Ectodermal cell (in vitro differentiated cells): Measurements from ENCODE around the gene EGFR.

Experiments used
- H3K27ac ChIP-seq: 2 replicates; pipeline ENCODE4 v1.7.0; 2013; ENCODE audit warnings: mild to moderate bottlenecking, low read depth, low read length; ENCODE audit not compliant: insufficient read depth, poor library complexity, severe bottlenecking
- H3K27me3 ChIP-seq: 2 replicates; pipeline ENCODE4 v1.7.0; 2013; ENCODE audit warnings: mild to moderate bottlenecking, low read length; ENCODE audit not compliant: insufficient read depth, control insufficient read depth, poor library complexity, severe bottlenecking
- H3K36me3 ChIP-seq: one replicate; pipeline ENCODE4 v1.7.0; 2013; ENCODE audit warnings: low read length; ENCODE audit not compliant: control insufficient read depth, insufficient read depth
- H3K4me1 ChIP-seq: one replicate; pipeline ENCODE4 v1.7.0; 2013; ENCODE audit warnings: low read length; ENCODE audit not compliant: control insufficient read depth, insufficient read depth
- H3K4me3 ChIP-seq: 2 replicates; pipeline ENCODE4 v1.7.0; 2013; ENCODE audit warnings: low read depth, low read length, control low read depth; ENCODE audit not compliant: insufficient read depth
- H3K9me3 ChIP-seq: 2 replicates; pipeline ENCODE4 v1.7.0; 2013; ENCODE audit warnings: mild to moderate bottlenecking, low read length, moderate library complexity; ENCODE audit not compliant: control insufficient read depth
- WGBS, 2 experiments: methylation state at CpG; one replicate each; pipeline ENCODE4 v1.1.7; 2013; ENCODE audit warnings: missing lambda C conversion rate in 2 of 2; 5-methylcytosine and 5-hydroxymethylcytosine counted together

Gene EGFR

DNA sequence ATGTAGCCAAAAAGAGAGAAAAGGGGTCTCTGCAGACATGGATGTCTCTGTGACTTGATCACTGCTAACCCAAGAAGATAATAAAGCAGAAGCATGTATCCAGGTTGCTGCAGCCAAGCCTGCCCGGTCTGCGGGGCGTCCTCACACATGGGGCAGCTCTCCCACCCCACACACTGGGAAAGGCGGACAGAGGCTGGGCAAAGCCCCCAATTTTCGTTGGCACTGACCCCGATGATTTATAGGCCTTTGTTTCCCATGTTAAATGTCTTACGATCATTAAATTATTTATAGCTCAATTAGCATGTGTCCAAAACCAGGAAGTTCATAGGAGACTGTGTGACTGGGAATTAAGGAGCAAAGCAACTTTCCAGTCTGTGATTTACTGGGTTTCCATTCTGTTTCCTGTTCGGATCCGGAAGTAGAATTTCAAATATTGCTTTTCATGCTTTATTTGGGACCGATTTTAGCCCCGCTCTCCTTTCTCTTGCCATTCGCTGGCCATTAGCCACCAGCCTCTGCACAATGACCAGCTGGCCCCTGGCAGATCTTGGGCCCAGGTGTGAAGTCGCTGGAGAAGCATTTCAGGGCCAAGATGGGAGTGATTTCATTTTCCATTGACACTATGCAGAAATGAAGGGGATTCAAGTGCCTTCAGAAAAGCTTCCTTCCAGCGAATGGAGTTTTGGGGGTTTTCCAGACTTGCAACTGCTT, 91.6 kb downstream of the EGFR start:
- no peaks in the 10 kb centered on the region for H3K9me3 ChIP-seq
- no peaks in the 10 kb centered on the region for H3K27me3 ChIP-seq
- 94 to 95% methylated on average over 14 of the region's 14 CpGs for WGBS, 2 experiments
- H3K4me1 ChIP-seq = peaks cover 10% of the 10 kb centered on the region
- no peak overlapping the region for H3K4me3 ChIP-seq
- no peak overlapping the region for H3K27ac ChIP-seq
- H3K36me3 ChIP-seq = no peaks in the 10 kb centered on the region

DNA sequence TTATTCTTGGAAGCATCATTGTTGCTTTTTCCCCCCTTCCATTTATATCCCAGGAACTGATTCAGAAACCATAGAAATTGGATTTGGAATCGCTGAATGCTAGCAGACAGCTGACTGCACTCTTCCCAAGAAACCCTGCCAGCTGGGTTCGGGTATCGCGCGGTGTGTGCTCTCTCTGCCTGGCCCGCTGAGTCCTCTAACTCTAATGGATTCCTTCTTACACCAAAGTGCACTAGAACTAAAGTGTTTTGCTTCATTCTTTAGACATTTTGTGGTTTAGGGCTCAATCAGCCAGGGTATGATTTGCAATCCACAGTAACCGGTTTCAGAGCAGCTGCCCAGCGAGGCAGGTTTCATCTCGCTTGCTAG, 92.2 kb downstream of the EGFR start:
- Histone ChIP-seq H3K27me3 (no peaks in the 10 kb centered on the region), H3K4me1 (peaks cover 10% of the 10 kb centered on the region), H3K4me3 (no peak overlapping the region), H3K9me3 (no peaks in the 10 kb centered on the region), H3K36me3 (no peaks in the 10 kb centered on the region), H3K27ac (no peak overlapping the region)
- WGBS, 2 experiments = 92 to 93% methylated on average over 9 of the region's 9 CpGs

DNA sequence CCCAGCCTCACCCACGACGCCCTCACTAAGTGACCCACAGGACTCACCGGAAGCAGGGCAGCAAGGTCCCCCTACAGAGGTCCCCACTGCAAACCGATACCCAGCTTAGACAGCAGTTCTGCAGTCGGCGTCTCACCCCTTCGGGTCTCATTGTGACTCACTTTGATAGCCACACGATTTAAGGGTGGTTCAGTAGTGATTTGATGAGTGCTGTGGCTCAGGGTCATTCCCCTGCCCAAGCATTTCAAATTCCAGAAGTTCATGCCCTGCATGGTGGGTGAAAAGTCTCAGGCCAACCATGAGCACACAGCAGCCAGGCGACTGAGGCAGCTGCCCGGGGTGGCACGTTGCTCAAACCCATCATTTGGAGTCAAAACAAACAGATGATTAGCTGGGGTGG, 93.2 kb downstream of the EGFR start:
- no peak overlapping the region for H3K27ac ChIP-seq
- H3K9me3 ChIP-seq = no peaks in the 10 kb centered on the region
- H3K4me1 ChIP-seq = peaks cover 10% of the 10 kb centered on the region
- 94 to 95% methylated on average over 11 of the region's 11 CpGs for WGBS, 2 experiments
- H3K27me3 ChIP-seq = no peaks in the 10 kb centered on the region
- H3K4me3 ChIP-seq = no peak overlapping the region
- H3K36me3 ChIP-seq = no peaks in the 10 kb centered on the region

DNA sequence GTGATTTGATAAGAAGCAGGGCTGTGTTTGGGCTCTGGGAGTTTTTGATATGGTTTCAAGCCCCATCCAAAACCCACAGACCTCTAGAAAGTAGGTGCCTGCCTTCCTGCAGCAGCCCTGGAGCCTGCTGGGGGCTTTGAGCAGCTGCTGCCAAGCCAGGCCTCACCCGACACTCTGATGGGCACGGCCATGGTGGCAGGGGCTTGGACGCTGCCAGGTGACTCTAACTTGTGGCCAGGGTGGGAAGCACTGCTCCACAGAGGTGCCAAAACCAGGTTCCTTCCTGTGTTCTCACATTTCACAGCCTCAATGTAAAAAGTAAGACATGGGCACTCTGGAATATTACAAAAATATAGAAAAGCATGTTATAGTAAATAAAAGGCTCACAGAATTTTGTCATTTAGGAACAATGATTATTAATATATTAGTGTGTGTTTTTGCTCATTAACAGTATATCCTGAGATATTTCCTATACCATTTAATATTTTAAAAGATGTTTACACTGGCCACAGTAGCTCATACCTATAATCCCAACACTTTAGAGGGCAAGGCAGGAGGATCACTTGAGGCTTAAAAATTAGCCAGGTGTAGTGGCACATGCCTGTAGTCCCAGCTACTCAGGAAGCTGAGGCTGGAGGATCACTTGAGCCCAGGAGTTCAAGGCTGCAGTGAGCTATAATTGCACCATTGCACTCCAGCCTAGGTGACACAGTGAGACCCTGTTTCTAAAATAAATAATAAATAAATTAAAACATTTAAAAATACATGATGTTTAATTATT, 95.1 kb downstream of the EGFR start:
- Histone ChIP-seq H3K4me1 (peaks cover 10% of the 10 kb centered on the region), H3K27ac (no peak overlapping the region), H3K27me3 (no peaks in the 10 kb centered on the region), H3K4me3 (no peak overlapping the region), H3K9me3 (no peaks in the 10 kb centered on the region), H3K36me3 (no peaks in the 10 kb centered on the region)
- WGBS, 2 experiments = 90 to 95% methylated on average over 3 of the region's 3 CpGs

DNA sequence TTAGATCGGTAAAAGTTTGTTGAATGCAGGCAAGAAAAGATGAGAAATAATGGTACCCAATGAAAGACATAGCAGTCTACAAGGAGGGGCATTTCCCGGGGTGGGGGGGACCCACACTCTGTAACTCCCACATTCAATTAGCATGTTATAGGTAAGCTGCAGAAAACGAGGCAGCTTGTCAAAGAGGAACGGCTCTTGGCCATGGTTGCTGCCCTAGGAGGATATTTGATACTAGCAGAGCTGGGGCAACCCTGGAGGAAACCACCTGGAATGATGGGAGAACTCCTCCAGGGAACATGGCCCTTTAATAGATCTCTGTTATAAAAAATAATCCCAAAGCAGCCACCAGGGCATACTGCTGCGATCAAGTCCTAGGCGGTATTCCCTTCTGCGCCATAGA, 98.5 kb downstream of the EGFR start:
- H3K4me3 ChIP-seq = no peak overlapping the region
- H3K36me3 ChIP-seq = no peaks in the 10 kb centered on the region
- 90 to 98% methylated on average over 7 of the region's 7 CpGs for WGBS, 2 experiments
- H3K27me3 ChIP-seq = no peaks in the 10 kb centered on the region
- no peaks in the 10 kb centered on the region for H3K4me1 ChIP-seq
- H3K9me3 ChIP-seq = no peaks in the 10 kb centered on the region
- no peak overlapping the region for H3K27ac ChIP-seq

DNA sequence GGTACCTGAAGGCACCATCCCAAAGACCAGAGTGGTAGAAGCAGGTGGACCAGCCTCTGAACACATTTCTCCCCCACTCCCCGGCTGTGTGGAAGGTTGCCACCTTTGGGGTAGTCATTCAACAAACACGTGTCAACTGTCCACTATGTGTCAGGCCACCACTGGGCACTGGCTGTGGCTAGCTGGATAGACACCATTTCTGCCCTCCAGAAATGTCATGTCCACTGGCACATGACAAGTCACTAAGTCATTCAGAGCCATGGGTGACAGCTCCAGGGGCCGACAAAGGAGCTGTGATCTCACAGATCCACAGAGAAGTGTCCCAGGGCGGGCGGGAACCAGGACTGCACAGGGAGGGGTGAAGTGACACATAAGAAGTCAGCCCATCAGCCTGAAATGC, 99.6 kb downstream of the EGFR start:
- WGBS, 2 experiments = 95 to 98% methylated on average over 5 of the region's 5 CpGs
- Histone ChIP-seq H3K4me3 (no peak overlapping the region), H3K36me3 (no peaks in the 10 kb centered on the region), H3K9me3 (no peaks in the 10 kb centered on the region), H3K27ac (no peak overlapping the region), H3K27me3 (no peaks in the 10 kb centered on the region), H3K4me1 (no peaks in the 10 kb centered on the region)

DNA sequence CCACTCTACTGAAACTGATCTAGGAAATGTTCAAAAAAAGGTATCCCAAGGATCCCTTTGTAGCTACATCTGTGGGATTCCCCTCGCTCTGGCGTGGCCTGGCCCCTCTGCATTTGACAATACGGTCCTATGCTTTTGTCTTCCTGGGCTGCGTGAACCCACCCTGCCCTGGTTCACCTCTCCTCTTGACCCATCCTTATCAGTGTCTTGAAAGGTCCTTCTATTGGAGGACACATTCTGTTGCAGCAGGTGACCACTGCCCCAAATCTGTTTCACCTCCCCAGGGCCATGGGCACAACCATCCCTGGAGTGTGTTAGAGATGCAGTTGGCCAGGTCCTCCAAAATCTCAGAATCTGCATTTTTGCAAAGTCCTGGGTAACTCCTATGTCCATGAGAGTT, 100.8 kb downstream of the EGFR start:
- Histone ChIP-seq H3K27ac (no peak overlapping the region), H3K4me3 (no peak overlapping the region), H3K36me3 (no peaks in the 10 kb centered on the region), H3K9me3 (no peaks in the 10 kb centered on the region), H3K27me3 (no peaks in the 10 kb centered on the region), H3K4me1 (no peaks in the 10 kb centered on the region)
- WGBS, 2 experiments = 90 to 96% methylated on average over 4 of the region's 4 CpGs

DNA sequence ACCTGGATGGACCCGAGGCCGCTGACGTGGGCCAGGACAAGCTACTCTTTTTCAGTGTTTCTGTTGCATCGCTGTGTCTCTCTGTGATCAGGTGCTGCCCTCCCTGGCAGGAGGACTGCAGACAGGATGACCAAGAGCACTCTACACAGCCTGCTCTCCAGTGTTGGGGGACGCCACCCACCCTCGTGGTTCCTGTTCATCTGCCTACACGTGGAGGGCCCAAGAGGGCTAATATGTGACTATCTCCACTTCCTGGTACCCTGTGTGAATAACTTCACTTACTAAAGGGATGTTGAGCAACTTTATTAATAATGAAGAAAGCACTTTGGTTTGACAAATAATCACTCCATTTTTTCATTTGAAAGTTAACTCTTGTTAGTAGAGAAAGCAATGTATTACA, 101.3 kb downstream of the EGFR start:
- H3K9me3 ChIP-seq = no peaks in the 10 kb centered on the region
- no peaks in the 10 kb centered on the region for H3K36me3 ChIP-seq
- no peaks in the 10 kb centered on the region for H3K4me1 ChIP-seq
- no peak overlapping the region for H3K4me3 ChIP-seq
- 90 to 95% methylated on average over 7 of the region's 7 CpGs for WGBS, 2 experiments
- H3K27ac ChIP-seq = no peak overlapping the region
- no peaks in the 10 kb centered on the region for H3K27me3 ChIP-seq

DNA sequence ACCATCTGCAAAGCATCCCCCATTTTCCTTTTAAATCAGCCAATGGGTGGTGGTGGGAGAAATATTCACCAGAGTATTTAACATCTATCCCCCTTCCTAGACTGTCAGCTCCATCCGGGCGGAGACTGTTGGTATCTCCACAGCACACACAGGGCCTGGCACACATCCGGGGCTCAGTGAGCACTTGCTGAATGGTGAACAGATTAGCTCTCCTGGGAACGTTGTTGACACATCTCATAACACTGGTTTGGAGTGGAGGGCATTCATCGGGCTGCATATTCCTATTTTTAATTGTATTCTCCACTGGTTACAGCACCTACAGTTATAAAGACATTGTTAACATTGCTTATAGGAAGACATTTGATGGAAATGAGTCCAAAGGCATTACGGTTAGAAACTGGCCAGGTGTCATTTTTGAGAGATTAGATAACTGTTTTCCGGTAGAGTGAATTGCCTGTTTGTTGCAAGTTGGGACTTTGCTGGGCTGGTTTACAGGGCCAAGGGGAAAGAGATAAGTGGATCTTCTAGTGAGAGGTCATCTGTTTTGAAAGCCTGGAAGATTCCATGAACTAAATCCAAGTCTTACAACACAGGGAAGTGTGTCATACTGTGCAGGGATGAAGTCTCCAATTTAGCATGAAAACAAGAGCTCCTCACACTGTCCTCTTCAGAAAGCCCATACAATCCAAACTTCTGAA, 101.8 kb downstream of the EGFR start:
- Histone ChIP-seq H3K9me3 (no peaks in the 10 kb centered on the region), H3K4me3 (no peak overlapping the region), H3K27ac (no peak overlapping the region), H3K4me1 (no peaks in the 10 kb centered on the region), H3K27me3 (no peaks in the 10 kb centered on the region), H3K36me3 (no peaks in the 10 kb centered on the region)
- 96% methylated on average over 7 of the region's 7 CpGs for WGBS, 2 experiments

DNA sequence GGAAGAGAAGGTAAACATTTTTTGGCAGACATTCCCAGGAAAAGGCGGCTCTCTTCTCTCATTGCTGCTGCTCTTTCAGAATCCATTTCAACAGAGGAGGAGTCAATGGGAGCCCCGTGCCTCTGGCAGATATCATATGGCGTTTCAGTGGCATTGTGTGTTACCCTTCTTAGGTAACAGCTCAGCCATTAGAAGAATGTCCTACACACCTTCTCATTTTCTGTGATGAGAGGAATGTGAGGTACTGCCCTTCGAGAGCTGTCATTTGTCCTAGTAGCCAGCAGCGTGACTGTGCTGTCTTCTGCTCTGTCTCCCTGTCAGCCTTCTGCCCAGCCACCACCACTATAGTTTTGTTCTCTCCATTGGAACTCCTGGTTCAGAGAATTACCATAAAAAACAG, 102.4 kb downstream of the EGFR start:
- H3K27me3 ChIP-seq = no peaks in the 10 kb centered on the region
- no peaks in the 10 kb centered on the region for H3K36me3 ChIP-seq
- H3K9me3 ChIP-seq = no peaks in the 10 kb centered on the region
- WGBS, 2 experiments = 90 to 91% methylated on average over 5 of the region's 5 CpGs
- no peak overlapping the region for H3K27ac ChIP-seq
- no peaks in the 10 kb centered on the region for H3K4me1 ChIP-seq
- H3K4me3 ChIP-seq = no peak overlapping the region
